ENCODE measurements around the gene DRGX.

DRGX gene

DNA sequence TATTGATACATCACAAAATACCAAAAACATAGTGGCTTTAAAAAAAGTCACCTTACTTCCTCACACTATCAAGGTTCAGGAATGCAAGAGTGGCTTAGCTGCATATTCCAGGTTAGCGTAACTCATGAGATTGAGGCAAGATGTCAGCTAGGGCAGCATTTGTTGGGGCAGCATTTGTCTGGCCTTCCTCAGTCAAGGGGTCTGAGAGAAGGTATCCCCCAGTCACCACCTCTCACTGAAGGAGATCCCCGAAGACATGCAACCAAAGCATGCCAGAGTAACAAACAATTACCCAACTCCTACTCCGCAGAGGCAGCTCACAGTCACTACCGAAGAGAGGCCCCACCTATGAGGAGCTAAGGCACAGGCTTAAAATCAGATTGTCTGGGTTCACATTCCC is 48.5 kb downstream of the DRGX start:
- no peak for TF ChIP-seq CTCF (conservative IDR thresholded peaks at IDR 0.05; ENCODE audit: low read length)
- no peak overlapping the region for H3K4me3 ChIP-seq (ENCODE audit: low read length)

GRCh38 chr10:49344840-49345239 is 51.0 kb downstream of the DRGX start:
- TF ChIP-seq CTCF (conservative IDR thresholded peaks at IDR 0.05; ENCODE audit: low read length), result no peak
- H3K4me3 ChIP-seq (ENCODE audit: low read length), result no peak overlapping the region
- DNase-seq (ENCODE audit: low read depth), result no peak

More for the DNA sequence above, 48.5 kb downstream of the DRGX start:
- no peak for DNase-seq (ENCODE audit: low read depth)

DNA sequence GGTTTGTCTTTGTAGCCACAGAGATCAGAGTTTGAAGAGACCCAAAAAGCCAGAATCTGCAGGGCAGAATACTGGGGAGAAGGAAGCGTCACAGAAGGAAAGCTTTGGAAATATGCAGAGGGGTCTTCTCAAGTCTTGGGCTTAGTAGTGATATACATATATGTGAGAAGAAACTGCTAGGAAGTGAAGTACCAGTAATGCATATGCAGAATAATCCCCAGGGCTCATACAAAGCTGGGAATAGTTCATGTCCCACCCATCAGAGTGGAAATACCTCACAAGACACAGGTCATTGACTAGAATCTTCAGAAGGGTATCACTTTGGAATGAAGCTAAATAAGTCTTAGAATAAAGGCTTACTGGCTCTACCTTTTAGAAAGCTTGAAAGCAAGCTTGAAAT is 57.3 kb downstream of the DRGX start:
- TF ChIP-seq CTCF (conservative IDR thresholded peaks at IDR 0.05; ENCODE audit: low read length), result no peak
- no peak for DNase-seq (ENCODE audit: low read depth)
- no peak overlapping the region for H3K4me3 ChIP-seq (ENCODE audit: low read length)

GRCh38 chr10:49335364-49335972 is 60.4 kb downstream of the DRGX start:
- no peak overlapping the region for H3K4me3 ChIP-seq (ENCODE audit: low read length)
- no peak for TF ChIP-seq CTCF (conservative IDR thresholded peaks at IDR 0.05; ENCODE audit: low read length)

DNA sequence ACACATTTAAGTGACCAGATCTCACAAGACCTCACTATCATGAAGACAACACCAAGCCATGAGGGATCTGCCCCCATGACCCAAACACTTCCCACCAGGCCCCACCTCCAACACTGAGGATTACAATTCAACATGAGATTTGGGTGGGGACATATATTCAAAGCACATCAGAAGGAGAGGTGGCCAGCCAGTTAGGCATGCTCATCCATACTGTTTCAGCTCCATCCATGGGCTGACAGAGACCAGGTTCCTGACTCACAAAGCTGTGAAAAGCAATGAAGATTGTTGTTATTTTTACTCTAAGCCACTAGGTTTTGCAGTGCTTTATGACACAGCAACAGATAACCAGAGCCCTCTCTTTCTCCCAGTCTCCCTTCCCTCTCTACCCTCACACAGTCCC is 60.9 kb downstream of the DRGX start:
- DNase-seq (ENCODE audit: low read depth), result no peak
- TF ChIP-seq CTCF (conservative IDR thresholded peaks at IDR 0.05; ENCODE audit: low read length), result no peak
- no peak overlapping the region for H3K4me3 ChIP-seq (ENCODE audit: low read length)

More at GRCh38 chr10:49335364-49335972, 60.4 kb downstream of the DRGX start:
- no peak for DNase-seq (ENCODE audit: low read depth)

DNA sequence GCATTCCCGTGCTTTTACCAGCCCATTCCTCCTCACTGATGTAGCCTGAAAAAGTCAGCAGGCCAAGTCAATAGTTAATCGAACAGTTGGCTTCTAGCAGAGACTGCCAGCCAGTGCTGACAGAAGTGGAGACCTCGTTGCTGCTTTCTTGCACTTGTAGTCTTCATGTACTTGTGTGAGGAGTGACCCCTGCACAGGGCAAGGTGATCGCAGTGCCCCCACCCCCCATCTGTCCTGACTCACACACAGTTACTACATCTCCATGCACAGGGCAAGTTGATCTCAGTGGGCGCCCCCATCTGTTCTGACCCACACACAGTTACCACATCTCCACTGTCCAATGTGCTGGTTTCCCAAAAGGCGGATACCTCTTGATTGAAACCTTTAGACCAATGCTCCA is 62.7 kb downstream of the DRGX start:
- no peak overlapping the region for H3K4me3 ChIP-seq (ENCODE audit: low read length)
- no peak for TF ChIP-seq CTCF (conservative IDR thresholded peaks at IDR 0.05; ENCODE audit: low read length)
- DNase-seq (ENCODE audit: low read depth), result no peak

GRCh38 chr10:49332768-49333167 is 63.1 kb downstream of the DRGX start:
- no peak for DNase-seq (ENCODE audit: low read depth)
- TF ChIP-seq CTCF (conservative IDR thresholded peaks at IDR 0.05; ENCODE audit: low read length), result no peak
- H3K4me3 ChIP-seq (ENCODE audit: low read length), result no peak overlapping the region
